ENCODE results near the gene ATP13A4.

Gene ATP13A4

DNA sequence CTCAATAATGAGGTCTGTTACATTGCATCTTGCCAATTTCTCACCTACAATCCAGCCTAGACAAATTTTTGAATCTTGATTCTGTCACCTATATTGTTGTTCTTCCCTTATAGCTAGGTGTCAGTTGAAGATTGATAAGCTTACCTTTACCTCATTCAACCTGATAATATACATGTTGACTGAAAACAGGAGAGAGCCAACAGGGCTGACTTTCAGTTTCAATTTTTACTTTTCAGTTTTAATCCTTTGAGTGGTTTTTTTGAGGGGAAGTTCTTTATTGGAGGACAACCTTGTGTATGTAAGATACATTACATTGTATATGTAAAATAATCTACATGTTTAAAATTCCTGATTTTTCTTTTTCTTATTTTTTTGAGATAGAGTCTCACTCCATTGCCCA is 181.9 kb downstream of the ATP13A4 start:
- H3K79me2 ChIP-seq = no peaks in the 10 kb centered on the region
- H3K9ac ChIP-seq = no peak overlapping the region
- no peaks in the 10 kb centered on the region for H3K27me3 ChIP-seq (ENCODE audit: control insufficient read depth, insufficient read depth, low read length)
- no peak overlapping the region for H3K27ac ChIP-seq
- H3K4me3 ChIP-seq (ENCODE audit: low read depth, low read length) = no peak overlapping the region
- H3K9me3 ChIP-seq (ENCODE audit: control insufficient read depth, low read length) = no peaks in the 10 kb centered on the region
- H3K36me3 ChIP-seq (ENCODE audit: control insufficient read depth, insufficient read depth, low read length) = no peaks in the 10 kb centered on the region
- peaks cover 3% of the 10 kb centered on the region for H3K4me1 ChIP-seq
- H2AFZ ChIP-seq = no peak overlapping the region
- no peak for TF ChIP-seq CTCF (IDR thresholded peaks at IDR 0.05)
- no peak overlapping the region for H3K4me2 ChIP-seq (ENCODE audit: low read length)

DNA sequence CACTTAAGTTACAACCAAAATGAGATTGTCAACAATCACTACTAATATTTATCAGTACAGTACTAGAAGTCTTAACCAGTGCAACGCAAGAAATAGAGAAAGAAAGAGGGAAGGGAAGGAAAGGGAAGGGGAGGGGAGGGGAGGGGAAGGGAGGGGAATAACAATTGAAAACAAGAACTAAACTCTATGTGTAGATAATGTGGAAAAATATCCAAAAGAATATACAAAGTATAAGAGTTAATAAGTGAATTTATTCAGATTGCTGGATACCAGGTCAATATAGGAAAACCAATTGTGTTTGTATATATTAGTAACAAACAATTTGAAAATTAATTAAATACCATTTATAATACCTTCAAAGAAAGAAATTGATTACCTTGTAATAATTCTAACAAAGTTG is 186.8 kb downstream of the ATP13A4 start:
- no peaks in the 10 kb centered on the region for H3K79me2 ChIP-seq
- TF ChIP-seq CTCF (IDR thresholded peaks at IDR 0.05) = no peak
- no peak overlapping the region for H2AFZ ChIP-seq
- H3K4me1 ChIP-seq = no peaks in the 10 kb centered on the region
- no peak overlapping the region for H3K4me2 ChIP-seq (ENCODE audit: low read length)
- H3K36me3 ChIP-seq (ENCODE audit: control insufficient read depth, insufficient read depth, low read length) = no peaks in the 10 kb centered on the region
- H3K27ac ChIP-seq = no peak overlapping the region
- no peak overlapping the region for H3K4me3 ChIP-seq (ENCODE audit: low read depth, low read length)
- H3K9ac ChIP-seq = no peak overlapping the region
- H3K27me3 ChIP-seq (ENCODE audit: control insufficient read depth, insufficient read depth, low read length) = no peaks in the 10 kb centered on the region
- no peaks in the 10 kb centered on the region for H3K9me3 ChIP-seq (ENCODE audit: control insufficient read depth, low read length)

DNA sequence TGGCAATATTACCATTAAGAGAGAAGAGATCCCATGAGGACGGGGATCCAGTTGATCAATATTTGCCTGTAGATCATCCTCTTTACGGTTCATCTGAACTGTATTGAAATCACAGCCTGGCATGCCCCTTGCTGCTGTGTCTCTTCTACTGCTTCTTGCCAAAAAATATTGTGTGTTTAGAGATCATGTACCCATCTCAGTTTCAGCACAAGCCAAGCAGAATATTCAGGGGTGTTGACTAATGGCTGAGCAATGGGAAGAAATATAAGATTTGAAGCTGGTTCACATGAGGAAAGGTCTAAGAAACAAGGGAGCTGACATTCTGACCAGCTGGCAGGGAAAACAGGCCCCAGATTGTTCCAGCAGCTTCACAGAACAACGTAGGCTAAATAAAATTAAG is 197.4 kb downstream of the ATP13A4 start:
- Histone ChIP-seq H3K4me1 (no peaks in the 10 kb centered on the region), H3K4me2 (ENCODE audit: low read length) (no peak overlapping the region), H3K27ac (no peak overlapping the region), H3K79me2 (no peaks in the 10 kb centered on the region), H3K4me3 (ENCODE audit: low read depth, low read length) (no peak overlapping the region), H3K9ac (no peak overlapping the region), H3K36me3 (ENCODE audit: control insufficient read depth, insufficient read depth, low read length) (no peaks in the 10 kb centered on the region), H3K9me3 (ENCODE audit: control insufficient read depth, low read length) (no peaks in the 10 kb centered on the region), H3K27me3 (ENCODE audit: control insufficient read depth, insufficient read depth, low read length) (no peaks in the 10 kb centered on the region), H2AFZ (no peak overlapping the region)
- TF ChIP-seq CTCF (IDR thresholded peaks at IDR 0.05) = no peak

- Histone ChIP-seq H3K9ac (no peak overlapping the region), H3K27ac (no peak overlapping the region), H3K4me2 (ENCODE audit: low read length) (no peak overlapping the region), H3K4me1 (no peaks in the 10 kb centered on the region), H3K36me3 (ENCODE audit: control insufficient read depth, insufficient read depth, low read length) (no peaks in the 10 kb centered on the region), H3K79me2 (no peaks in the 10 kb centered on the region), H2AFZ (no peak overlapping the region), H3K9me3 (ENCODE audit: control insufficient read depth, low read length) (no peaks in the 10 kb centered on the region), H3K4me3 (ENCODE audit: low read depth, low read length) (no peak overlapping the region), H3K27me3 (ENCODE audit: control insufficient read depth, insufficient read depth, low read length) (no peaks in the 10 kb centered on the region)
- TF ChIP-seq CTCF (IDR thresholded peaks at IDR 0.05) = no peak
Observed at GRCh38 chr3:193354423-193354822, 200.3 kb downstream of the ATP13A4 start.
